WI38 (cell line): Measurements from ENCODE around the gene NFATC2IP.
"Not testable (repeated sequence)": the region's sequence is repeated elsewhere in the genome, so short reads cannot be mapped to it uniquely, and the experiment has no call there.

Experiments
- H3K4me3 ChIP-seq: 2 replicates; pipeline ENCODE4 v1.5.1; 2011; ENCODE audit warnings: low read depth, mild to moderate bottlenecking, control low read depth, low read length
- TF ChIP-seq, protein P1 (sequence below): IDR thresholded peaks from 2 replicates; pipeline ENCODE4 v1.5.1; 2012; ENCODE audit warnings: low read depth, mild to moderate bottlenecking, control low read depth, low read length

Gene NFATC2IP

GRCh38 chr16:28951410-28951943 lies 740 bp downstream of the NFATC2IP start:
- peak overlapping the region; percentile 93 for H3K4me3 ChIP-seq
- TF ChIP-seq, protein P1, sequence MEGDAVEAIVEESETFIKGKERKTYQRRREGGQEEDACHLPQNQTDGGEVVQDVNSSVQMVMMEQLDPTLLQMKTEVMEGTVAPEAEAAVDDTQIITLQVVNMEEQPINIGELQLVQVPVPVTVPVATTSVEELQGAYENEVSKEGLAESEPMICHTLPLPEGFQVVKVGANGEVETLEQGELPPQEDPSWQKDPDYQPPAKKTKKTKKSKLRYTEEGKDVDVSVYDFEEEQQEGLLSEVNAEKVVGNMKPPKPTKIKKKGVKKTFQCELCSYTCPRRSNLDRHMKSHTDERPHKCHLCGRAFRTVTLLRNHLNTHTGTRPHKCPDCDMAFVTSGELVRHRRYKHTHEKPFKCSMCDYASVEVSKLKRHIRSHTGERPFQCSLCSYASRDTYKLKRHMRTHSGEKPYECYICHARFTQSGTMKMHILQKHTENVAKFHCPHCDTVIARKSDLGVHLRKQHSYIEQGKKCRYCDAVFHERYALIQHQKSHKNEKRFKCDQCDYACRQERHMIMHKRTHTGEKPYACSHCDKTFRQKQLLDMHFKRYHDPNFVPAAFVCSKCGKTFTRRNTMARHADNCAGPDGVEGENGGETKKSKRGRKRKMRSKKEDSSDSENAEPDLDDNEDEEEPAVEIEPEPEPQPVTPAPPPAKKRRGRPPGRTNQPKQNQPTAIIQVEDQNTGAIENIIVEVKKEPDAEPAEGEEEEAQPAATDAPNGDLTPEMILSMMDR, result no peak

- no peak overlapping the region for H3K4me3 ChIP-seq
- TF ChIP-seq, protein P1, result no peak
Measured at GRCh38 chr16:28958216-28958615, 7.5 kb downstream of the NFATC2IP start.

- TF ChIP-seq, protein P1, result no peak
- no peak overlapping the region for H3K4me3 ChIP-seq
Measured at GRCh38 chr16:28958836-28959235, 8.1 kb downstream of the NFATC2IP start.

DNA sequence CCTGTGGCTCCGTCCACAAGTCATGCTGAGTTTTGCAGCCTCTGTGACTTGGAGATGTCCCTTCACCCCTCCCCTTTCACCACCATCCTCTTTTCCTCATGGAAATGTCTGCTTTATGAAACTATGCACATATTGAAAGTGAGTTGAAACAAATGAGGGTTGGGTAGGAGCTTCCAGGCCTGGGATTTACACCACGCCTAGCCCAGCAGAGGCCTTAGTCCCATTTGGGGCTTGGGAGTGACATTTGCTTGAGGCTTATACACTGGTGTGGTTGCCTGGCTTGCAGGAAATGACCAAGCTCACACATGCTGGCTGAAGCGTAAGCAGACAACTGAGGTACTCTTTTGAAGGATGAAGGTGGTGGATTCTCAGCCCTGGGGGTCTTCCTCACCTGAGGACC lies 13.3 kb downstream of the NFATC2IP start:
- TF ChIP-seq, protein P1, result no peak
- no peak overlapping the region for H3K4me3 ChIP-seq

DNA sequence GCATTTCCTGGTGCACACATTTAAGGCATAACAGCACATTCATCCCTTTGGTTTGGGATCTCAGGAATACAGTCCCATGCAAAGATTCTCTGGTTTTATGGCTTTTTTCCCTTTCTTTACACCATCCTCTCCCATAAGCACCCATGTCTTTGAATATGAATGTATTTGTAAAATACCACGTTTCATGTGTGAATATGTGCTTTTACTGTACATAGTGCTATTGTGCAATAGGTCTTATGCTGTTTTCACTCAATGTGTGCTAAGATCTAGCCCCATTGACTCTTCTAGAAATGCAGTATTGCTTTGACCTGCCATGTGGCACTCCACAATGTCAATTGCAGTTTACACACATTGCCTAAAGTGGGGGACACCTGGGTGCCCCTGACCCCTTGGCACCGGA lies 13.8 kb downstream of the NFATC2IP start:
- TF ChIP-seq, protein P1, result no peak
- no peak overlapping the region for H3K4me3 ChIP-seq

GRCh38 chr16:28967156-28967555 lies 16.4 kb downstream of the NFATC2IP start:
- TF ChIP-seq, protein P1, result no peak
- no peak overlapping the region for H3K4me3 ChIP-seq

- not testable (repeated sequence) for H3K4me3 ChIP-seq
Measured at GRCh38 chr16:28969696-28970095, 19.0 kb downstream of the NFATC2IP start.

GRCh38 chr16:28974007-28974436 lies 23.3 kb downstream of the NFATC2IP start:
- H3K4me3 ChIP-seq, result peak overlapping the region; percentile 94
- TF ChIP-seq, protein P1, result peak; percentile 84
